Right lobe of liver (tissue), 4 donors: ENCODE results near the gene ITGB1.
"Not testable (repeated sequence)": the region's sequence is repeated elsewhere in the genome, so short reads cannot be mapped to it uniquely, and the experiment has no call there.

Experiments used
- CTCF ChIP-seq, 4 donors: fragments of 200-600 bp in 3 of 4; fragments of 450-650 bp in 1 of 4; IDR thresholded peaks; one replicate each; pipeline versions ENCODE4 v1.5.1 to v1.8.0; 2016 to 2022; ENCODE audit warnings: antibody characterized with exemption in 4 of 4, mild to moderate bottlenecking in 2 of 4
- POLR2A ChIP-seq: fragments of 450-650 bp; IDR thresholded peaks from one replicate; pipeline ENCODE4 v1.6.1; 2017; ENCODE audit warnings: antibody characterized with exemption, mild to moderate bottlenecking
- donor health status: DM: no; HTN: no; CAD: no.
- donor health status: DM: no; HTN: no; CAD: no.
- donor health status: DM: no; HTN: yes; CAD: no.

DNA sequence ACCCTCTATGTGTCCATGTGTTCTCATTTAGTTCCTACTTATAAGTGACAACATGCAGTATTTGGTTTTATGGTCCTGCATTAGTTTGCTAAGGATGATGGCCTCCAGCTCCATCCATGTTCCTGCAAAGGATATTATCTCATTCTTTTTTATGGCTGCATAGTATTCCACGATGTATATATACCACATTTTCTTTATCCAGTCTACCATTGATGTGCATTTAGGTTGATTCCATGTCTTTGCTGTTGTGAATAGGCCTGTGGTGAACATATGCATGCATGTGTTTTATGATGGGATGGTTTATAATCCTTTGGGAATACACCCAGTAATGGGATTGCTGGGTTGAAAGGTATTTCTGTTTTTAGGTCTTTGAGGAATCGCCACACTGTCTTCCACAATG, 36.6 kb upstream of the ITGB1 start:
- TF ChIP-seq CTCF (IDR thresholded peaks at IDR 0.05); POLR2A: not testable (repeated sequence)
